Adrenal gland (tissue), 12 donors: ENCODE data around the gene COPG1. TPM values are rescaled to one million over a fixed set of nuclear protein-coding genes. Genes with fewer than 3 reads are reported as not detected.

ENCODE experiments used
- DNase-seq, 7 donors: peaks; one replicate each; pipeline ENCODE4 v3.0.0-alpha.2; 2019 to 2020
- H3K27ac ChIP-seq, 5 donors: fragments of 200-600 bp; sonication (generic) in 4 of 5; 1 replicate in 3 of 5; 2 replicates in 2 of 5; pipeline versions ENCODE4 v1.5.1 to v1.8.0; 2016 to 2020; ENCODE audit warnings: mild to moderate bottlenecking in 1 of 5
- H3K27me3 ChIP-seq: fragments of 200-600 bp; 2 replicates; pipeline ENCODE4 v1.8.0; 2021
- H3K36me3 ChIP-seq, 2 donors: fragments of 200-600 bp; replicated peaks in 1 of 2; 1 replicate in 1 of 2; 2 replicates in 1 of 2; pipeline versions ENCODE4 v1.5.1 to v1.8.0; 2018 to 2022
- H3K4me1 ChIP-seq, 2 donors: fragments of 200-600 bp; replicated peaks in 1 of 2; 1 replicate in 1 of 2; 2 replicates in 1 of 2; pipeline versions ENCODE4 v1.5.1 to v1.8.0; 2018 to 2021
- H3K4me3 ChIP-seq, 4 donors: fragments of 200-600 bp; sonication (generic) in 3 of 4; one replicate each; pipeline ENCODE4 v1.5.1; 2016 to 2018
- H3K9me3 ChIP-seq, 3 donors: fragments of 200-600 bp; sonication (generic) in 1 of 3; replicated peaks in 1 of 3; 1 replicate in 2 of 3; 2 replicates in 1 of 3; pipeline versions ENCODE4 v1.5.1 to v1.8.0; 2016 to 2021
- CTCF ChIP-seq, 6 experiments: fragments of 450-650 bp in 4 of 6; fragments of 200-600 bp in 2 of 6; sonication (generic) in 1 of 6; IDR thresholded peaks; 1 replicate in 5 of 6; 2 replicates in 1 of 6; pipeline versions ENCODE4 v1.5.1 to v1.8.0; 2016 to 2021; ENCODE audit warnings: antibody characterized with exemption in 6 of 6, mild to moderate bottlenecking in 2 of 6, moderate library complexity in 1 of 6
- POLR2A ChIP-seq, 2 donors: fragments of 450-650 bp; IDR thresholded peaks; one replicate each; pipeline ENCODE4 v1.6.1; 2017; ENCODE audit warnings: antibody characterized with exemption in 2 of 2, mild to moderate bottlenecking in 2 of 2, moderate library complexity in 1 of 2
- WGBS, 4 donors: extraction: QIAGEN DNeasy Blood & Tissue Kit in 2 of 4; methylation state at CpG; one replicate each; pipeline versions ENCODE4 v1.1.5 to v1.1.7; 2013 to 2017; 5-methylcytosine and 5-hydroxymethylcytosine counted together
- intact Hi-C, 2 donors: fragments of 100-400 bp; cut with DNase I; formaldehyde crosslinking; loops; one replicate each; pipeline versions ENCODE4 v1.14.1 to v1.15.0; 2022 to 2023
- polyA plus RNA-seq, 3 donors: library from polyadenylated mRNA; stranded (reverse); fragments of 200-250 nt in 2 of 3; fragments of 350-450 nt in 1 of 3; fragmentation: Illumina TruSeq in 1 of 3; extraction: RNeasy Lipid Tissue Mini Kit (QIAGEN cat#74804) in 1 of 3; gene quantifications; one replicate each; pipeline ENCODE4 v1.2.3, GENCODE V29; 2013 to 2014
- total RNA-seq, 9 donors: library from RNA; depleted of rRNA in 4 of 9; stranded (reverse); fragments of >200 nt in 4 of 9; fragments of 120-200 nt in 1 of 9; fragmentation: NEBNext Ultra II Directional in 1 of 9; extraction: Animal tissue kit (Norgen Biotek cat#: 25700) in 1 of 9; gene quantifications; one replicate each; pipeline versions ENCODE4 v1.1.0 to v1.2.4, GENCODE V29; 2013 to 2023
- donor health status: healthy with polysubstance abuse.
- donor health status: Bipolar disorder and iron deficiency.
- donor health status: DM: yes; HTN: yes; CAD: no.
- donor health status: DM: no; HTN: no; CAD: no.
- donor health status: DM: no; HTN: no; CAD: no.
- donor health status: DM: yes; HTN: yes; CAD: no.

Gene COPG1
- total and polyA plus RNA-seq, 12 donors = 84.9 to 318 (median 163) TPM

- TF ChIP-seq CTCF (IDR thresholded peaks at IDR 0.05) = no peak
- TF ChIP-seq POLR2A (IDR thresholded peaks at IDR 0.05) = no peak
- no peak overlapping the region for H3K27ac ChIP-seq
- H3K4me3 ChIP-seq = no peak overlapping the region
- intact Hi-C loops = no loop called here
- no peaks in the 10 kb centered on the region for H3K4me1 ChIP-seq
- DNase-seq = no peak
- WGBS, 4 donors = 88 to 95% (median 91%) methylated on average over 3 of the region's 3 CpGs
- peaks cover 0 to 44% of the 10 kb centered on the region in 2 donors for H3K36me3 ChIP-seq
- H3K27me3 ChIP-seq = no peaks in the 10 kb centered on the region
- H3K9me3 ChIP-seq = no peaks in the 10 kb centered on the region
These were observed 39.0 kb downstream of the COPG1 start for GRCh38 chr3:129288446-129288845.

GRCh38 chr3:129289201-129289921 is 40.0 kb downstream of the COPG1 start:
- H3K4me1 ChIP-seq = no peaks in the 10 kb centered on the region
- H3K36me3 ChIP-seq = peaks cover 0 to 44% of the 10 kb centered on the region in 2 donors
- 84 to 93% (median 88%) methylated on average over 6 of the region's 6 CpGs for WGBS, 4 donors
- H3K27me3 ChIP-seq = no peaks in the 10 kb centered on the region
- no peaks in the 10 kb centered on the region for H3K9me3 ChIP-seq
- TF ChIP-seq CTCF (IDR thresholded peaks at IDR 0.05) (no peak), POLR2A (IDR thresholded peaks at IDR 0.05) (no peak)
- DNase-seq = no peak
- H3K27ac ChIP-seq = no peak overlapping the region
- intact Hi-C loops = no loop called here
- H3K4me3 ChIP-seq = no peak overlapping the region

GRCh38 chr3:129291236-129291886 is 42.0 kb downstream of the COPG1 start:
- Histone ChIP-seq H3K4me1 (no peaks in the 10 kb centered on the region), H3K9me3 (no peaks in the 10 kb centered on the region), H3K4me3 (no peak overlapping the region), H3K27ac (no peak overlapping the region), H3K27me3 (no peaks in the 10 kb centered on the region), H3K36me3 (peaks cover 0 to 50% of the 10 kb centered on the region in 2 donors)
- WGBS, 4 donors = 81 to 85% (median 83%) methylated on average over 4 of the region's 4 CpGs
- no peak for DNase-seq
- intact Hi-C loops = no loop called here
- TF ChIP-seq CTCF (IDR thresholded peaks at IDR 0.05) = no peak
- no peak for TF ChIP-seq POLR2A (IDR thresholded peaks at IDR 0.05)

- Histone ChIP-seq H3K36me3 (peaks cover 0 to 52% of the 10 kb centered on the region in 2 donors), H3K9me3 (no peaks in the 10 kb centered on the region), H3K27me3 (no peaks in the 10 kb centered on the region), H3K4me1 (no peaks in the 10 kb centered on the region), H3K27ac (no peak overlapping the region), H3K4me3 (no peak overlapping the region)
- intact Hi-C loops = no loop called here
- TF ChIP-seq POLR2A (IDR thresholded peaks at IDR 0.05) (no peak), CTCF (IDR thresholded peaks at IDR 0.05) (no peak)
- no peak for DNase-seq
- 91 to 96% (median 96%) methylated on average over 5 of the region's 5 CpGs for WGBS, 4 donors
These were observed 45.9 kb downstream of the COPG1 start for GRCh38 chr3:129295286-129295685.
